GM12892 (cell line): ENCODE data around the gene ZC3H12A.

Experiments used
- POLR2A ChIP-seq: IDR thresholded peaks from 2 replicates; pipeline ENCODE4 v1.6.1; 2011; ENCODE audit warnings: low read depth, low read length, control low read depth
- POLR2AphosphoS5 ChIP-seq: IDR thresholded peaks from 2 replicates; pipeline ENCODE4 v1.6.1; 2011; ENCODE audit warnings: low read depth, low read length, control low read depth
- TAF1 ChIP-seq: IDR thresholded peaks from 2 replicates; pipeline ENCODE4 v1.6.1; 2011; ENCODE audit warnings: low read depth, mild to moderate bottlenecking, control low read depth, low read length, borderline replicate concordance

GRCh38 chr1:37438037-37438868 is 36.1 kb upstream of the ZC3H12A start:
- no peak for TF ChIP-seq TAF1
- TF ChIP-seq POLR2A, result no peak
- TF ChIP-seq POLR2AphosphoS5, result no peak
